HFFc6 (cell line): ENCODE measurements around the gene SLC34A1. TPM values are rescaled to one million over a fixed set of nuclear protein-coding genes. Genes with fewer than 3 reads are reported as not detected.
A peak's percentile ranks its signal among the peaks of the same experiment; 100 is the strongest.

Experiments used
- DNase-seq: peaks from one replicate; pipeline ENCODE4 v3.0.0-alpha.2; 2018
- H3K27ac Mint-ChIP-seq: 2 replicates; pipeline ENCODE4 v1.8.0; 2020; ENCODE audit warnings: mild to moderate bottlenecking, mixed read lengths
- H3K27me3 Mint-ChIP-seq: 2 replicates; pipeline ENCODE4 v1.8.0; 2021; ENCODE audit warnings: mild to moderate bottlenecking, moderate library complexity, mixed read lengths; ENCODE audit not compliant: insufficient read depth
- H3K36me3 Mint-ChIP-seq: 2 replicates; pipeline ENCODE4 v1.8.0; 2021; ENCODE audit warnings: low read depth, mixed read lengths
- H3K4me1 Mint-ChIP-seq: 2 replicates; pipeline ENCODE4 v1.8.0; 2020; ENCODE audit warnings: low read depth, mixed read lengths
- H3K4me3 Mint-ChIP-seq: 2 replicates; pipeline ENCODE4 v1.8.0; 2020; ENCODE audit warnings: mild to moderate bottlenecking, moderate library complexity, mixed read lengths
- H3K9me3 Mint-ChIP-seq: 2 replicates; pipeline ENCODE4 v1.8.0; 2020; ENCODE audit warnings: mild to moderate bottlenecking, mixed read lengths
- CTCF ChIP-seq: fragments of 200-600 bp; sonication (generic); IDR thresholded peaks from 2 replicates; pipeline ENCODE4 v1.5.0; 2021; ENCODE audit warnings: antibody characterized with exemption, mild to moderate bottlenecking
- total RNA-seq, 6 experiments: library from RNA; stranded (reverse); fragmentation: NEBNext Ultra II Directional; extraction: Animal tissue kit (Norgen Biotek cat#: 25700); gene quantifications; 2 replicates in 1 of 6; 3 replicates in 5 of 6; pipeline ENCODE4 v1.2.3, GENCODE V29; 2021

Gene SLC34A1
- total RNA-seq, 6 experiments from 2014 or later: not detected

- Mint-ChIP-seq H3K27ac (peak overlapping the region; percentile 99), H3K36me3 (no peaks in the 10 kb centered on the region; the same call in 1 of the 2 replicates), H3K27me3 (peaks cover 5% of the 10 kb centered on the region), H3K4me3 (peak overlapping the region; percentile 98), H3K9me3 (no peaks in the 10 kb centered on the region), H3K4me1 (peaks cover 37% of the 10 kb centered on the region)
- no peak for TF ChIP-seq CTCF
- no peak for DNase-seq
These were observed 33.4 kb upstream of the SLC34A1 start for GRCh38 chr5:177350776-177351391.

GRCh38 chr5:177351392-177352329, 32.6 kb upstream of the SLC34A1 start, which contains the start of gene LMAN2:
LMAN2 (minus strand) TSS chr5:177351668; CDS start chr5:177351647, 21 bp downstream.
- Mint-ChIP-seq H3K27me3 (peaks cover 7% of the 10 kb centered on the region), H3K4me1 (peaks cover 35% of the 10 kb centered on the region), H3K36me3 (no peaks in the 10 kb centered on the region; the same call in 1 of the 2 replicates), H3K4me3 (peak within 1 kb of the TSS; percentile 98), H3K27ac (peak within 1 kb of the TSS; percentile 99), H3K9me3 (no peaks in the 10 kb centered on the region)
- no peak for TF ChIP-seq CTCF
- DNase-seq: peak; percentile 95

GRCh38 chr5:177353093-177353492, 31.1 kb upstream of the SLC34A1 start:
- no peaks in the 10 kb centered on the region; the same call in 1 of the 2 replicates for H3K36me3 Mint-ChIP-seq
- no peak for DNase-seq
- no peak for TF ChIP-seq CTCF
- peaks cover 9% of the 10 kb centered on the region for H3K27me3 Mint-ChIP-seq
- no peak overlapping the region for H3K27ac Mint-ChIP-seq
- no peaks in the 10 kb centered on the region for H3K9me3 Mint-ChIP-seq
- H3K4me1 Mint-ChIP-seq: peaks cover 26% of the 10 kb centered on the region
- H3K4me3 Mint-ChIP-seq: no peak overlapping the region

- no peak for TF ChIP-seq CTCF
- H3K4me1 Mint-ChIP-seq: peaks cover 21% of the 10 kb centered on the region
- no peak overlapping the region for H3K27ac Mint-ChIP-seq
- H3K4me3 Mint-ChIP-seq: no peak overlapping the region
- peaks cover 12% of the 10 kb centered on the region for H3K27me3 Mint-ChIP-seq
- H3K9me3 Mint-ChIP-seq: no peaks in the 10 kb centered on the region
- H3K36me3 Mint-ChIP-seq: no peaks in the 10 kb centered on the region; the same call in 1 of the 2 replicates
- DNase-seq: no peak
These were observed 30.0 kb upstream of the SLC34A1 start for GRCh38 chr5:177354256-177354655.

GRCh38 chr5:177354711-177355110, 29.5 kb upstream of the SLC34A1 start:
- no peak for DNase-seq
- Mint-ChIP-seq H3K4me1 (peaks cover 17% of the 10 kb centered on the region), H3K36me3 (no peaks in the 10 kb centered on the region; the same call in 1 of the 2 replicates), H3K27me3 (peaks cover 17% of the 10 kb centered on the region), H3K9me3 (no peaks in the 10 kb centered on the region), H3K27ac (no peak overlapping the region), H3K4me3 (no peak overlapping the region)
- no peak for TF ChIP-seq CTCF
